Fibroblast of lung (primary cell): ENCODE measurements around the gene ZBTB16. TPM values are rescaled to one million over a fixed set of nuclear protein-coding genes. Genes with fewer than 3 reads are reported as not detected.

Experiments
- DNase-seq, 2 donors: peaks; one replicate each; pipeline versions ENCODE4 v3.0.0 to v3.0.0-alpha.2; 2010; ENCODE audit warnings: low read depth in 2 of 2
- H2AFZ ChIP-seq: 2 replicates; pipeline ENCODE4 v1.5.1; 2012; ENCODE audit warnings: low read length, control low read depth, inconsistent platforms
- H3K27ac ChIP-seq: 2 replicates; pipeline ENCODE4 v1.5.1; 2011; ENCODE audit warnings: low read length, control low read depth; ENCODE audit not compliant: insufficient read depth
- H3K27me3 ChIP-seq: 2 replicates; pipeline ENCODE4 v1.5.1; 2011; ENCODE audit warnings: mild to moderate bottlenecking, low read length; ENCODE audit not compliant: control insufficient read depth, insufficient read depth
- H3K36me3 ChIP-seq: 2 replicates; pipeline ENCODE4 v1.5.1; 2011; ENCODE audit warnings: low read length; ENCODE audit not compliant: control insufficient read depth, insufficient read depth
- H3K4me1 ChIP-seq: 2 replicates; pipeline ENCODE4 v1.5.1; 2011; ENCODE audit warnings: low read length; ENCODE audit not compliant: control insufficient read depth, insufficient read depth; ENCODE audit errors: extremely low read depth
- H3K4me2 ChIP-seq: 2 replicates; pipeline ENCODE4 v1.5.1; 2011; ENCODE audit warnings: low read length, control low read depth; ENCODE audit not compliant: insufficient read depth; ENCODE audit errors: extremely low read depth
- H3K4me3 ChIP-seq, 4 experiments: fragments of 200-600 bp in 1 of 4; sonication (generic) in 1 of 4; replicated peaks in 1 of 4; 2 replicates each; pipeline ENCODE4 v1.5.1; 2011 to 2016; ENCODE audit warnings: low read length in 4 of 4, low read depth in 3 of 4, mild to moderate bottlenecking in 3 of 4, control low read depth in 2 of 4, inconsistent platforms in 1 of 4, mixed read lengths in 1 of 4; ENCODE audit not compliant: insufficient read depth in 1 of 4; ENCODE audit errors: control extremely low read depth in 1 of 4
- H3K79me2 ChIP-seq: 2 replicates; pipeline ENCODE4 v1.5.1; 2012; ENCODE audit warnings: mild to moderate bottlenecking, low read length, inconsistent platforms; ENCODE audit not compliant: control insufficient read depth, insufficient read depth
- H3K9ac ChIP-seq: 2 replicates; pipeline ENCODE4 v1.5.1; 2011; ENCODE audit warnings: mild to moderate bottlenecking, low read length, control low read depth; ENCODE audit not compliant: insufficient read depth
- H3K9me3 ChIP-seq: 2 replicates; pipeline ENCODE4 v1.5.1; 2012; ENCODE audit warnings: low read depth, low read length; ENCODE audit not compliant: control insufficient read depth, insufficient read depth
- H4K20me1 ChIP-seq: 2 replicates; pipeline ENCODE4 v1.5.1; 2011; ENCODE audit warnings: low read length; ENCODE audit not compliant: control insufficient read depth, insufficient read depth; ENCODE audit errors: extremely low read depth
- EZH2 ChIP-seq: IDR thresholded peaks from 2 replicates; pipeline ENCODE4 v1.5.1; 2012; ENCODE audit warnings: low read length, control low read depth, mild to moderate bottlenecking; ENCODE audit errors: missing control alignments
- polyA plus RNA-seq, 2 donors: library from polyadenylated mRNA; depleted of rRNA in 1 of 2; stranded (reverse) in 1 of 2; unstranded in 1 of 2; fragments of >200 nt; gene quantifications; 2 replicates each; pipeline ENCODE4 v1.2.1, GENCODE V29; 2011 to 2012; ENCODE audit warnings: missing spikeins in 1 of 2
- total RNA-seq: library from RNA; depleted of rRNA; stranded (reverse); fragments of >200 nt; gene quantifications from 2 replicates; pipeline ENCODE4 v1.2.1, GENCODE V29; 2014
- TF ChIP-seq, protein P1 (sequence below), 2 donors: IDR thresholded peaks in 1 of 2; conservative IDR thresholded peaks in 1 of 2; 1 replicate in 1 of 2; 2 replicates in 1 of 2; pipeline ENCODE4 v1.5.1; 2011 to 2012; ENCODE audit warnings: low read length in 2 of 2, control low read depth in 1 of 2, inconsistent platforms in 1 of 2, low read depth in 1 of 2, mild to moderate bottlenecking in 1 of 2

The ZBTB16 gene
- total and polyA plus RNA-seq, 2 donors (not counting 1 experiment from before 2014, with no cell fraction given): not detected

DNA sequence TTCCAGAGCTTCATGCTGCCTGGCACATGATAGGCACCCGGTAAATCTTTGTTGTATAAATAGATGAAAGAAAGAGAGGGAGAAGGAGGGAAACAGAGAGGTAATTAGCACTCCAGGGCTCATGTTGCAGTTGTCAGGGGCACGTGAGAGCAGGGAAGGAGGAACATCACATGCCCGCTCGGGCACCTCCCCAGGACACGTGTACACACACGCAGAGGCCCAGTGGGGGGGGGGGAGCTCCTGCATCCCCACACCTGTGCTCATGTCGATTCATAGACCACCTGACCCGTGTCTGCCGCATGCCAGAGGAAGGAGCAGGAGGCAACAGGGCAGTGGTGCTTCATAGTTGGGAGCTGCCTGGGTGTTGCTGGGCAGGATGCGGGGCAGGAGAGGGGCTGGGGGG is 199.6 kb downstream of the ZBTB16 start:
- no peaks in the 10 kb centered on the region for H3K36me3 ChIP-seq
- no peaks in the 10 kb centered on the region for H3K79me2 ChIP-seq
- no peak for TF ChIP-seq EZH2
- TF ChIP-seq, protein P1, sequence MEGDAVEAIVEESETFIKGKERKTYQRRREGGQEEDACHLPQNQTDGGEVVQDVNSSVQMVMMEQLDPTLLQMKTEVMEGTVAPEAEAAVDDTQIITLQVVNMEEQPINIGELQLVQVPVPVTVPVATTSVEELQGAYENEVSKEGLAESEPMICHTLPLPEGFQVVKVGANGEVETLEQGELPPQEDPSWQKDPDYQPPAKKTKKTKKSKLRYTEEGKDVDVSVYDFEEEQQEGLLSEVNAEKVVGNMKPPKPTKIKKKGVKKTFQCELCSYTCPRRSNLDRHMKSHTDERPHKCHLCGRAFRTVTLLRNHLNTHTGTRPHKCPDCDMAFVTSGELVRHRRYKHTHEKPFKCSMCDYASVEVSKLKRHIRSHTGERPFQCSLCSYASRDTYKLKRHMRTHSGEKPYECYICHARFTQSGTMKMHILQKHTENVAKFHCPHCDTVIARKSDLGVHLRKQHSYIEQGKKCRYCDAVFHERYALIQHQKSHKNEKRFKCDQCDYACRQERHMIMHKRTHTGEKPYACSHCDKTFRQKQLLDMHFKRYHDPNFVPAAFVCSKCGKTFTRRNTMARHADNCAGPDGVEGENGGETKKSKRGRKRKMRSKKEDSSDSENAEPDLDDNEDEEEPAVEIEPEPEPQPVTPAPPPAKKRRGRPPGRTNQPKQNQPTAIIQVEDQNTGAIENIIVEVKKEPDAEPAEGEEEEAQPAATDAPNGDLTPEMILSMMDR (conservative IDR thresholded peaks at IDR 0.05 in 1 of 2, IDR thresholded peaks at IDR 0.05 in 1 of 2; ENCODE audit: low read depth in 1 of 2, low read length in 2 of 2): no peak
- no peaks in the 10 kb centered on the region for H4K20me1 ChIP-seq
- no peak overlapping the region for H3K27ac ChIP-seq
- no peaks in the 10 kb centered on the region for H3K4me1 ChIP-seq
- H2AFZ ChIP-seq: no peak overlapping the region
- no peak overlapping the region for H3K4me3 ChIP-seq
- no peak overlapping the region for H3K9ac ChIP-seq
- no peak overlapping the region for H3K4me2 ChIP-seq
- no peak for DNase-seq
- peaks cover 7% of the 10 kb centered on the region for H3K27me3 ChIP-seq
- H3K9me3 ChIP-seq: no peaks in the 10 kb centered on the region

- Histone ChIP-seq H4K20me1 (no peaks in the 10 kb centered on the region), H3K27ac (no peak overlapping the region), H3K4me3 (no peak overlapping the region), H3K27me3 (peaks cover 7% of the 10 kb centered on the region), H2AFZ (no peak overlapping the region), H3K9ac (no peak overlapping the region), H3K9me3 (no peaks in the 10 kb centered on the region), H3K36me3 (no peaks in the 10 kb centered on the region), H3K4me1 (no peaks in the 10 kb centered on the region), H3K79me2 (no peaks in the 10 kb centered on the region), H3K4me2 (no peak overlapping the region)
- TF ChIP-seq, protein P1 (conservative IDR thresholded peaks at IDR 0.05 in 1 of 2, IDR thresholded peaks at IDR 0.05 in 1 of 2; ENCODE audit: low read depth in 1 of 2, low read length in 2 of 2): no peak
- no peak for TF ChIP-seq EZH2
- DNase-seq: no peak
These were observed 200.1 kb downstream of the ZBTB16 start for GRCh38 chr11:114259551-114259983.

GRCh38 chr11:114260077-114260476 is 200.6 kb downstream of the ZBTB16 start:
- Histone ChIP-seq H3K4me3 (no peak overlapping the region), H3K79me2 (no peaks in the 10 kb centered on the region)
- no peak for TF ChIP-seq EZH2
- TF ChIP-seq, protein P1 (conservative IDR thresholded peaks at IDR 0.05 in 1 of 2, IDR thresholded peaks at IDR 0.05 in 1 of 2; ENCODE audit: low read depth in 1 of 2, low read length in 2 of 2): no peak

More at GRCh38 chr11:114260077-114260476, 200.6 kb downstream of the ZBTB16 start:
- H3K9me3 ChIP-seq: no peaks in the 10 kb centered on the region
- H3K4me1 ChIP-seq: no peaks in the 10 kb centered on the region
- DNase-seq: no peak
- no peak overlapping the region for H3K27ac ChIP-seq
- H3K27me3 ChIP-seq: peaks cover 7% of the 10 kb centered on the region
- no peaks in the 10 kb centered on the region for H3K36me3 ChIP-seq
- no peaks in the 10 kb centered on the region for H4K20me1 ChIP-seq
- no peak overlapping the region for H2AFZ ChIP-seq
- no peak overlapping the region for H3K9ac ChIP-seq
- no peak overlapping the region for H3K4me2 ChIP-seq
